ENCODE data around the gene EPN3. TPM values are rescaled to one million over a fixed set of nuclear protein-coding genes. Genes with fewer than 3 reads are reported as not detected.

The EPN3 gene
- total RNA-seq, 1 experiment from 2014 or later, result 17.8 TPM

DNA sequence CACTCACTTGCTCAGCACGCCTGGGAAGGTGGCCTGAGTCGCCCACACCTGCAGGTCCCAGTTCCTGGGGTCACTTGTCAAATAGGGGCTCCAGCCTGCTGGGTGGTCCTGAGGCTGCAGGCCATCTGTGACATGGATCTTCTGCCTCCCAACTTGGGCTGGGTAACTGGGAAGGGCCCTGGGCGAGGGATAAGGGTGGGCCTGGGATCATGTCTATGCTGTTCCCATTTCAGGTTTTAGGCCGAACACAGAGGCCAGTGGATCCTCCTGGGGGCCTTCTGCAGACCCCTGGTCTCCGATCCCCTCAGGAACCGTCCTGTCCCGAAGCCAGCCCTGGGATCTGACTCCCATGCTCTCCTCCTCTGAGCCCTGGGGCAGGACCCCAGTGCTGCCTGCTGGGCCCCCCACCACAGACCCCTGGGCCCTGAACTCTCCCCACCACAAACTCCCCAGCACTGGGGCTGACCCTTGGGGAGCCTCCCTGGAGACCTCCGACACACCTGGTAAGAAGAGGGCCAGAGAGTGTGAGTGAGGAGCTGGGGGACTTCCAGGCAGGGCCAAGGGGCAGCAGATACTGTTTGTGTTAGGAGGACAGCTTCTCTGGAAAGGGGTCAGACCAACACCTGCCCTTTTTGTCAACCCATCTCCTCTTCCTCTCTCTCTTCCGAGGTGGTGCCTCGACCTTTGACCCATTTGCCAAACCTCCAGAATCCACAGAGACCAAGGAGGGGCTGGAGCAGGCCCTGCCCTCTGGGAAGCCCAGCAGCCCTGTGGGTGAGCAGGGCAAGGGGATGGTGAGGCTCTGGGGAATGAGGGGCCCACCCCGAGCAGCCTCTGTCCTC, 8.2 kb downstream of the EPN3 start:
- no TSS peak for BruUV-seq (replicated peaks)
- Histone ChIP-seq H3K4me2 (ENCODE audit: low read length) (peak overlapping the region; percentile 92), H3K9me2 (ENCODE audit: insufficient read depth) (no peaks in the 10 kb centered on the region), H3K4me3 (replicated peaks in 1 of 2; ENCODE audit: low read depth in 1 of 2, low read length in 2 of 2) (peak overlapping the region; percentile 68), H3K9me3 (ENCODE audit: control insufficient read depth in 1 of 2, insufficient read depth in 1 of 2, low read depth in 1 of 2, low read length in 2 of 2) (no peaks in the 10 kb centered on the region), H3K36me3 (ENCODE audit: control insufficient read depth in 1 of 2, insufficient read depth in 2 of 2, low read length in 2 of 2) (no peaks in the 10 kb centered on the region; a peak in 1 of 4 replicates), H3K79me2 (ENCODE audit: insufficient read depth, low read length) (no peaks in the 10 kb centered on the region), H3K9ac (ENCODE audit: low read length) (peak overlapping the region; percentile 80), H3K4me1 (ENCODE audit: control insufficient read depth in 1 of 2, insufficient read depth in 2 of 2, low read length in 2 of 2) (peaks cover 40 to 58% of the 10 kb centered on the region in 2 experiments), H2AFZ (ENCODE audit: low read depth, low read length, poor library complexity, severe bottlenecking) (no peak overlapping the region), H3K27me3 (ENCODE audit: insufficient read depth, low read length) (no peaks in the 10 kb centered on the region), H3K27ac (ENCODE audit: low read depth, low read length) (peak overlapping the region; percentile 71), H4K20me1 (ENCODE audit: insufficient read depth) (no peaks in the 10 kb centered on the region)
- ChIA-PET CTCF (interaction anchor here (1.7 kb wide), 1 partner anchor 10 kb away, joined by 9 read pairs; no protein-coding TSS in a partner anchor), RAD21 (ENCODE audit: low non-redundant PET in 1 of 2, low total read pairs in 2 of 2, uncharacterized antibody in 2 of 2, unreplicated experiment in 2 of 2) (no interaction called here), POLR2A (no interaction called here)
- no peak for TF ChIP-seq ZNF274 (IDR thresholded peaks at IDR 0.05; ENCODE audit: low read depth, low read length)
- TF ChIP-seq, protein P1, sequence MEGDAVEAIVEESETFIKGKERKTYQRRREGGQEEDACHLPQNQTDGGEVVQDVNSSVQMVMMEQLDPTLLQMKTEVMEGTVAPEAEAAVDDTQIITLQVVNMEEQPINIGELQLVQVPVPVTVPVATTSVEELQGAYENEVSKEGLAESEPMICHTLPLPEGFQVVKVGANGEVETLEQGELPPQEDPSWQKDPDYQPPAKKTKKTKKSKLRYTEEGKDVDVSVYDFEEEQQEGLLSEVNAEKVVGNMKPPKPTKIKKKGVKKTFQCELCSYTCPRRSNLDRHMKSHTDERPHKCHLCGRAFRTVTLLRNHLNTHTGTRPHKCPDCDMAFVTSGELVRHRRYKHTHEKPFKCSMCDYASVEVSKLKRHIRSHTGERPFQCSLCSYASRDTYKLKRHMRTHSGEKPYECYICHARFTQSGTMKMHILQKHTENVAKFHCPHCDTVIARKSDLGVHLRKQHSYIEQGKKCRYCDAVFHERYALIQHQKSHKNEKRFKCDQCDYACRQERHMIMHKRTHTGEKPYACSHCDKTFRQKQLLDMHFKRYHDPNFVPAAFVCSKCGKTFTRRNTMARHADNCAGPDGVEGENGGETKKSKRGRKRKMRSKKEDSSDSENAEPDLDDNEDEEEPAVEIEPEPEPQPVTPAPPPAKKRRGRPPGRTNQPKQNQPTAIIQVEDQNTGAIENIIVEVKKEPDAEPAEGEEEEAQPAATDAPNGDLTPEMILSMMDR (IDR thresholded peaks at IDR 0.05 in 2 of 3, conservative IDR thresholded peaks at IDR 0.05 in 1 of 3; ENCODE audit: borderline replicate concordance in 1 of 3, insufficient read depth in 1 of 3, low read depth in 2 of 3, low read length in 2 of 3), result no peak
- TF ChIP-seq, protein P2, sequence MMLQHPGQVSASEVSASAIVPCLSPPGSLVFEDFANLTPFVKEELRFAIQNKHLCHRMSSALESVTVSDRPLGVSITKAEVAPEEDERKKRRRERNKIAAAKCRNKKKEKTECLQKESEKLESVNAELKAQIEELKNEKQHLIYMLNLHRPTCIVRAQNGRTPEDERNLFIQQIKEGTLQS (IDR thresholded peaks at IDR 0.05), result no peak
- no peak for TF ChIP-seq EZH2 (IDR thresholded peaks at IDR 0.05)
- TF ChIP-seq TCF7L2 (IDR thresholded peaks at IDR 0.05; ENCODE audit: borderline replicate concordance, extremely low read depth, insufficient read depth, insufficient read length), result no peak
- no peak for TF ChIP-seq POLR2A (IDR thresholded peaks at IDR 0.05; ENCODE audit: borderline replicate concordance, extremely low read depth, insufficient read depth, insufficient read length)
- TF ChIP-seq SRF (IDR thresholded peaks at IDR 0.05; ENCODE audit: low read depth), result no peak
- no peak for TF ChIP-seq FOSL1 (IDR thresholded peaks at IDR 0.05; ENCODE audit: low read depth)
- no peak for TF ChIP-seq SP1 (IDR thresholded peaks at IDR 0.05; ENCODE audit: low read depth)
- no peak for TF ChIP-seq EZH2phosphoT487 (IDR thresholded peaks at IDR 0.05; ENCODE audit: borderline replicate concordance)
- TF ChIP-seq, protein P3, sequence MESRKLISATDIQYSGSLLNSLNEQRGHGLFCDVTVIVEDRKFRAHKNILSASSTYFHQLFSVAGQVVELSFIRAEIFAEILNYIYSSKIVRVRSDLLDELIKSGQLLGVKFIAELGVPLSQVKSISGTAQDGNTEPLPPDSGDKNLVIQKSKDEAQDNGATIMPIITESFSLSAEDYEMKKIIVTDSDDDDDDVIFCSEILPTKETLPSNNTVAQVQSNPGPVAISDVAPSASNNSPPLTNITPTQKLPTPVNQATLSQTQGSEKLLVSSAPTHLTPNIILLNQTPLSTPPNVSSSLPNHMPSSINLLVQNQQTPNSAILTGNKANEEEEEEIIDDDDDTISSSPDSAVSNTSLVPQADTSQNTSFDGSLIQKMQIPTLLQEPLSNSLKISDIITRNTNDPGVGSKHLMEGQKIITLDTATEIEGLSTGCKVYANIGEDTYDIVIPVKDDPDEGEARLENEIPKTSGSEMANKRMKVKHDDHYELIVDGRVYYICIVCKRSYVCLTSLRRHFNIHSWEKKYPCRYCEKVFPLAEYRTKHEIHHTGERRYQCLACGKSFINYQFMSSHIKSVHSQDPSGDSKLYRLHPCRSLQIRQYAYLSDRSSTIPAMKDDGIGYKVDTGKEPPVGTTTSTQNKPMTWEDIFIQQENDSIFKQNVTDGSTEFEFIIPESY (IDR thresholded peaks at IDR 0.05; ENCODE audit: extremely low read depth, insufficient replicate concordance, low read length), result no peak
- no peak for TF ChIP-seq POLR2AphosphoS5 (IDR thresholded peaks at IDR 0.05; ENCODE audit: low read depth, low read length)
- no peak for TF ChIP-seq JUND (IDR thresholded peaks at IDR 0.05)
- no peak for TF ChIP-seq YY1 (IDR thresholded peaks at IDR 0.05; ENCODE audit: extremely low read depth, insufficient replicate concordance, low read depth, low read length)
- intact Hi-C loops (cut with micrococcal nuclease), result loop anchor here (10.0 kb wide), 1 partner anchor 614 kb away; the partner anchor contains the start of gene NME1
- DNase-seq (ENCODE audit: low read depth, low spot score) (no peak), ATAC-seq (no peak)
